ENCODE results near the gene ZNF668.

The ZNF668 gene

GRCh38 chr16:31085873-31086628 is 12.0 kb upstream of the ZNF668 start:
- no peak for DNase-seq
- no peak overlapping the region for H3K9ac ChIP-seq (ENCODE audit: low read length)
- TF ChIP-seq EZH2 (optimal IDR thresholded peaks at IDR 0.05; ENCODE audit: low read depth, low read length) = no peak
- no peak for TF ChIP-seq EZH2phosphoT487 (IDR thresholded peaks at IDR 0.05; ENCODE audit: low read length)
- no peak for TF ChIP-seq CTCF (IDR thresholded peaks at IDR 0.05; ENCODE audit: low read length)
- no peaks in the 10 kb centered on the region for H3K9me3 ChIP-seq (replicated peaks; ENCODE audit: insufficient read depth, low read length)
- H3K4me2 ChIP-seq (ENCODE audit: low read depth, low read length) = no peak overlapping the region
- H3K4me1 ChIP-seq (ENCODE audit: low read length) = no peaks in the 10 kb centered on the region
- no peak overlapping the region for H3K4me3 ChIP-seq (ENCODE audit: low read length)
- H2AFZ ChIP-seq (ENCODE audit: low read length) = no peak overlapping the region
- H3K36me3 ChIP-seq (replicated peaks; ENCODE audit: insufficient read depth, low read length) = no peaks in the 10 kb centered on the region
- H3K79me2 ChIP-seq (ENCODE audit: low read length) = peaks cover 2% of the 10 kb centered on the region; the same call in 1 of the 2 replicates
- no peaks in the 10 kb centered on the region for H3K9me2 ChIP-seq (replicated peaks; ENCODE audit: insufficient read depth, low read length)
- no peak overlapping the region for H3K27ac ChIP-seq (ENCODE audit: low read length)
- 0 out of 2 replicates have a peak, but pooled peaks cover 4% of the 10 kb centered on the region for H3F3A ChIP-seq (ENCODE audit: insufficient read depth, low read length)
- H4K20me1 ChIP-seq (ENCODE audit: insufficient read depth, low read length) = no peaks in the 10 kb centered on the region
- H3K27me3 ChIP-seq (replicated peaks; ENCODE audit: insufficient read depth, low read length) = no peaks in the 10 kb centered on the region

- no peak overlapping the region for H2AFZ ChIP-seq (ENCODE audit: low read length)
- no peak for DNase-seq
- H3K9ac ChIP-seq (ENCODE audit: low read length) = no peak overlapping the region
- no peaks in the 10 kb centered on the region for H3K4me1 ChIP-seq (ENCODE audit: low read length)
- no peak overlapping the region for H3K4me2 ChIP-seq (ENCODE audit: low read depth, low read length)
- no peaks in the 10 kb centered on the region for H3K36me3 ChIP-seq (replicated peaks; ENCODE audit: insufficient read depth, low read length)
- no peaks in the 10 kb centered on the region for H3K27me3 ChIP-seq (replicated peaks; ENCODE audit: insufficient read depth, low read length)
- no peaks in the 10 kb centered on the region for H3K9me2 ChIP-seq (replicated peaks; ENCODE audit: insufficient read depth, low read length)
- TF ChIP-seq EZH2phosphoT487 (IDR thresholded peaks at IDR 0.05; ENCODE audit: low read length) (no peak), CTCF (IDR thresholded peaks at IDR 0.05; ENCODE audit: low read length) (no peak), EZH2 (optimal IDR thresholded peaks at IDR 0.05; ENCODE audit: low read depth, low read length) (no peak)
- no peak overlapping the region for H3K4me3 ChIP-seq (ENCODE audit: low read length)
- no peak overlapping the region for H3K27ac ChIP-seq (ENCODE audit: low read length)
- H3K9me3 ChIP-seq (replicated peaks; ENCODE audit: insufficient read depth, low read length) = no peaks in the 10 kb centered on the region
- H4K20me1 ChIP-seq (ENCODE audit: insufficient read depth, low read length) = no peaks in the 10 kb centered on the region
- H3K79me2 ChIP-seq (ENCODE audit: low read length) = no peaks in the 10 kb centered on the region
- H3F3A ChIP-seq (ENCODE audit: insufficient read depth, low read length) = 0 out of 2 replicates have a peak, but pooled peaks cover 4% of the 10 kb centered on the region
Observed at GRCh38 chr16:31085411-31085810, 11.4 kb upstream of the ZNF668 start.

GRCh38 chr16:31084584-31085302 is 10.7 kb upstream of the ZNF668 start:
- no peaks in the 10 kb centered on the region for H3K27me3 ChIP-seq (replicated peaks; ENCODE audit: insufficient read depth, low read length)
- peaks cover 7% of the 10 kb centered on the region for H3K79me2 ChIP-seq (ENCODE audit: low read length)
- no peak overlapping the region for H3K9ac ChIP-seq (ENCODE audit: low read length)
- H3K4me3 ChIP-seq (ENCODE audit: low read length) = no peak overlapping the region
- no peak for DNase-seq
- no peaks in the 10 kb centered on the region for H3K4me1 ChIP-seq (ENCODE audit: low read length)
- H3K36me3 ChIP-seq (replicated peaks; ENCODE audit: insufficient read depth, low read length) = no peaks in the 10 kb centered on the region
- H4K20me1 ChIP-seq (ENCODE audit: insufficient read depth, low read length) = no peaks in the 10 kb centered on the region
- TF ChIP-seq EZH2phosphoT487 (IDR thresholded peaks at IDR 0.05; ENCODE audit: low read length) (no peak), CTCF (IDR thresholded peaks at IDR 0.05; ENCODE audit: low read length) (no peak), EZH2 (optimal IDR thresholded peaks at IDR 0.05; ENCODE audit: low read depth, low read length) (no peak)
- no peaks in the 10 kb centered on the region for H3K9me3 ChIP-seq (replicated peaks; ENCODE audit: insufficient read depth, low read length)
- 0 out of 2 replicates have a peak, but pooled peaks cover 4% of the 10 kb centered on the region for H3F3A ChIP-seq (ENCODE audit: insufficient read depth, low read length)
- no peak overlapping the region for H2AFZ ChIP-seq (ENCODE audit: low read length)
- no peaks in the 10 kb centered on the region for H3K9me2 ChIP-seq (replicated peaks; ENCODE audit: insufficient read depth, low read length)
- no peak overlapping the region for H3K4me2 ChIP-seq (ENCODE audit: low read depth, low read length)
- H3K27ac ChIP-seq (ENCODE audit: low read length) = no peak overlapping the region
